Pancreas (tissue), 10 donors: ENCODE results near the gene LLGL2. TPM values are rescaled to one million over a fixed set of nuclear protein-coding genes. Genes with fewer than 3 reads are reported as not detected.

ENCODE experiments used
- ATAC-seq, 4 donors: fragments of 200-7000 bp; cut with Tn5 transposase; one replicate each; pipeline versions ENCODE4 v1.8.0 to v1.9.1; 2020; ENCODE audit warnings: mild to moderate bottlenecking in 4 of 4, moderate library complexity in 4 of 4
- DNase-seq, 6 donors: peaks; one replicate each; pipeline ENCODE4 v3.0.0-alpha.2; 2020
- FAIRE-seq: peaks from 2 replicates; lab custom pipeline; 2012; peaks lifted over from hg19 to GRCh38; lab: Jason Lieb, UNC
- H3K27ac ChIP-seq, 4 donors: fragments of 200-600 bp; sonication (generic); 1 replicate in 3 of 4; 2 replicates in 1 of 4; pipeline versions ENCODE4 v1.5.0 to v1.8.0; 2020
- H3K27me3 ChIP-seq, 4 donors: fragments of 200-600 bp; one replicate each; pipeline ENCODE4 v1.8.0; 2021
- H3K36me3 ChIP-seq, 3 donors: fragments of 200-600 bp; sonication (generic) in 1 of 3; one replicate each; pipeline versions ENCODE4 v1.5.0 to v1.8.0; 2020 to 2021
- H3K4me1 ChIP-seq, 3 donors: fragments of 200-600 bp; one replicate each; pipeline ENCODE4 v1.8.0; 2021
- H3K4me3 ChIP-seq, 4 donors: fragments of 200-600 bp; sonication (generic) in 2 of 4; one replicate each; pipeline versions ENCODE4 v1.5.0 to v1.8.0; 2020 to 2021
- H3K9me3 ChIP-seq, 4 donors: fragments of 200-600 bp; one replicate each; pipeline ENCODE4 v1.8.0; 2021
- WGBS, 2 donors: extraction: QIAGEN DNeasy Blood & Tissue Kit; methylation state at CpG; one replicate each; pipeline ENCODE4 v1.1.7; 2013; 5-methylcytosine and 5-hydroxymethylcytosine counted together
- intact Hi-C, 3 donors: fragments of 100-400 bp; cut with DNase I; formaldehyde crosslinking; loops; one replicate each; pipeline versions ENCODE4 v1.11.1 to v1.14.2; 2022
- polyA plus RNA-seq, 2 donors: library from polyadenylated mRNA; stranded (reverse); fragments of 200-250 nt; gene quantifications; one replicate each; pipeline ENCODE4 v1.2.3, GENCODE V29; 2013
- total RNA-seq, 6 donors: library from RNA; stranded (reverse); fragmentation: NEBNext Ultra II Directional in 4 of 6; extraction: Animal tissue kit (Norgen Biotek cat#: 25700) in 4 of 6; gene quantifications; one replicate each; pipeline versions ENCODE4 v1.2.1 to v1.2.4, GENCODE V29; 2021 to 2023
- TF ChIP-seq, protein P1 (sequence below), 4 donors: fragments of 200-600 bp; sonication (generic) in 3 of 4; IDR thresholded peaks; one replicate each; pipeline versions ENCODE4 v1.5.0 to v1.8.0; 2021; ENCODE audit warnings: antibody characterized with exemption in 4 of 4
- donor health status: healthy with polysubstance abuse.
- donor health status: DM: no; HTN: no; CAD: no; lungs with moderate emphysema.
- donor health status: DM: no; HTN: no; CAD: no.
- donor health status: control.
- donor health status: control.
- donor health status: Bipolar disorder and iron deficiency.
- donor health status: DM: yes; HTN: yes; CAD: no.
- donor health status: DM: no; HTN: no; CAD: no.
- donor health status: DM: no; HTN: no; CAD: no.
- donor health status: DM: yes; HTN: yes; CAD: no.

LLGL2 gene
- total and polyA plus RNA-seq, 8 donors, result 87.8 to 296 (median 112) TPM

DNA sequence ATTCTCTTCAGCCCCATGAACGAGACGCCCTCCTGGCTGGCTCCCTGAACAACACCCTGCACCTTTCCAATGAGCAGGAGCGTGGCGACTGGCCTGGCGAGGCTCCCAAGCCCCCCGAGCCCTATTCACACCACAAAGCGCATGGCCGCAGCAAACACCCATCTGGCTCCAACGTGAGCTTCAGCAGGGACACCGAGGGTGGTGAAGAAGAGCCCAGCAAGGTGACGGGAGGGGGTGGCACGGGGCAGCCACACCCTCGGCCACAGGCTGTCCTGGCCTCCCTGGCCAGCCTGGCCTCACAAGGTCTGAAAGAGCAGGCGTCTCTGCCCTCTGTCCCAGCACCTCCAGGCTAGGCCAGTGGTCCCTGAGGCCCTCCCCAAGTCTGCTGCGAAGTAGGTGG is 33.8 kb upstream of the LLGL2 start:
- peaks cover 0 to 12% (median 5%) of the 10 kb centered on the region in 3 donors for H3K36me3 ChIP-seq
- intact Hi-C loops, result no loop called here

DNA sequence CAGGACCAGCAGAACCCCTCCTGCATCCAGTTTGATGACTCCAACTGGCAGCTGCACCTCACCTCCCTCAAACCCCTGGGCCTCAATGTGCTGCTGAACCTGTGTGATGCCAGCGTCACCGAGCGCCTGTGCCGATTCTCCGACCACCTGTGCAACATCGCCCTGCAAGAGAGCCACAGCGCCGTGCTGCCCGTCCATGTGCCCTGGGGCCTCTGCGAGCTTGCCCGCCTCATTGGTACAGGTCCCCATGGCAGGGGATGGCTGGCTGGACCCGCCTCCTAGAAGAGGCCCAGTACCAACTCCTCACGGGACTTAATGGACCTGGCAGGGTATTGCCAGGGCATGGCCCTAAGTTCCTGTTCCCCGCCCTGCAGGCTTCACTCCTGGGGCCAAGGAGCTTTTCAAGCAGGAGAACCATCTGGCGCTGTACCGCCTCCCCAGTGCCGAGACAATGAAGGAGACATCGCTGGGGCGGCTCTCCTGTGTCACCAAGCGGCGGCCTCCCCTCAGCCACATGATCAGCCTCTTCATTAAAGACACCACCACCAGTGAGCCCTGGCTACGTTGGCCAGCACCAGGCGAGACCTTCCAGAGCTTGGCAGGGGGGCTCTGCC is 32.8 kb upstream of the LLGL2 start:
- intact Hi-C loops, result no loop called here
- FAIRE-seq, result no peak
- H3K4me3 ChIP-seq, result no peak overlapping the region
- H3K27me3 ChIP-seq, result no peaks in the 10 kb centered on the region
- H3K27ac ChIP-seq, result no peak overlapping the region
- H3K4me1 ChIP-seq, result peaks cover 0 to 11% (median 0%) of the 10 kb centered on the region in 3 donors
- TF ChIP-seq, protein P1, sequence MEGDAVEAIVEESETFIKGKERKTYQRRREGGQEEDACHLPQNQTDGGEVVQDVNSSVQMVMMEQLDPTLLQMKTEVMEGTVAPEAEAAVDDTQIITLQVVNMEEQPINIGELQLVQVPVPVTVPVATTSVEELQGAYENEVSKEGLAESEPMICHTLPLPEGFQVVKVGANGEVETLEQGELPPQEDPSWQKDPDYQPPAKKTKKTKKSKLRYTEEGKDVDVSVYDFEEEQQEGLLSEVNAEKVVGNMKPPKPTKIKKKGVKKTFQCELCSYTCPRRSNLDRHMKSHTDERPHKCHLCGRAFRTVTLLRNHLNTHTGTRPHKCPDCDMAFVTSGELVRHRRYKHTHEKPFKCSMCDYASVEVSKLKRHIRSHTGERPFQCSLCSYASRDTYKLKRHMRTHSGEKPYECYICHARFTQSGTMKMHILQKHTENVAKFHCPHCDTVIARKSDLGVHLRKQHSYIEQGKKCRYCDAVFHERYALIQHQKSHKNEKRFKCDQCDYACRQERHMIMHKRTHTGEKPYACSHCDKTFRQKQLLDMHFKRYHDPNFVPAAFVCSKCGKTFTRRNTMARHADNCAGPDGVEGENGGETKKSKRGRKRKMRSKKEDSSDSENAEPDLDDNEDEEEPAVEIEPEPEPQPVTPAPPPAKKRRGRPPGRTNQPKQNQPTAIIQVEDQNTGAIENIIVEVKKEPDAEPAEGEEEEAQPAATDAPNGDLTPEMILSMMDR (IDR thresholded peaks at IDR 0.05), result no peak
- ATAC-seq, result no peak
- DNase-seq, result peak in 1 of 6 donors; percentile 62
- WGBS, 2 donors, result 89 to 93% methylated on average over 23 of the region's 23 CpGs
- H3K36me3 ChIP-seq, result peaks cover 0 to 12% (median 5%) of the 10 kb centered on the region in 3 donors
- no peaks in the 10 kb centered on the region for H3K9me3 ChIP-seq

More for the DNA sequence above, 33.8 kb upstream of the LLGL2 start:
- TF ChIP-seq, protein P1 (IDR thresholded peaks at IDR 0.05), result no peak
- Histone ChIP-seq H3K27ac (no peak overlapping the region), H3K27me3 (no peaks in the 10 kb centered on the region), H3K4me1 (peaks cover 0 to 11% (median 0%) of the 10 kb centered on the region in 3 donors), H3K4me3 (no peak overlapping the region), H3K9me3 (no peaks in the 10 kb centered on the region)
- no peak for ATAC-seq
- DNase-seq, result no peak
- FAIRE-seq, result no peak
- 91 to 93% methylated on average over 15 of the region's 15 CpGs for WGBS, 2 donors

DNA sequence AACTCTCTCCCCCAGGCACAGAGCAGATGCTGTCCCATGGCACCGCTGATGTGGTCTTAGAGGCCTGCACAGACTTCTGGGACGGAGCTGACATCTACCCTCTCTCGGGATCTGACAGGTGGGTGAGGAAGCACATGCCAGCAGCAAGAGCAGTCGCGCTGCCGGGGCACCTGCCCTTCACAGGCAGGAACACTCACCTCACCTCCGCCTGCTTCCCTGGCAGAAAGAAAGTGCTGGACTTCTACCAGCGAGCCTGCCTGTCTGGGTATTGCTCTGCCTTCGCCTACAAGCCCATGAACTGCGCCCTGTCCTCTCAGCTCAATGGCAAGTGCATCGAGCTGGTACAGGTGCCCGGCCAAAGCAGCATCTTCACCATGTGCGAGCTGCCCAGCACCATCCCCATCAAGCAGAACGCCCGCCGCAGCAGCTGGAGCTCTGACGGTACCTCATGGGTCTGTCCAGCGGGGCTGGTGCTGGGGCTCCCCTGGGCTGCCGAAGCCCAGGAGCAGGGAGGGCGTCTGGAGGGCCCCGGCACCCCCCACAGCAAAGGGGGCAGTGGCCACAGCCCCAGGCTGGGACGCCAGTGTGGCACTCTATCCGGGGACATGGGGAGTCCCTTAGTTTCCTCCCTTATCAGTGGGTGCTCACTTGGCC is 31.9 kb upstream of the LLGL2 start:
- Histone ChIP-seq H3K4me3 (no peak overlapping the region), H3K4me1 (peaks cover 0 to 11% (median 0%) of the 10 kb centered on the region in 3 donors), H3K36me3 (peaks cover 0 to 12% (median 5%) of the 10 kb centered on the region in 3 donors), H3K27ac (no peak overlapping the region), H3K9me3 (no peaks in the 10 kb centered on the region), H3K27me3 (no peaks in the 10 kb centered on the region)
- TF ChIP-seq, protein P1 (IDR thresholded peaks at IDR 0.05), result no peak
- WGBS, 2 donors, result 94 to 95% methylated on average over 23 of the region's 23 CpGs
- no peak for DNase-seq
- FAIRE-seq, result no peak
- intact Hi-C loops, result no loop called here
- no peak for ATAC-seq

DNA sequence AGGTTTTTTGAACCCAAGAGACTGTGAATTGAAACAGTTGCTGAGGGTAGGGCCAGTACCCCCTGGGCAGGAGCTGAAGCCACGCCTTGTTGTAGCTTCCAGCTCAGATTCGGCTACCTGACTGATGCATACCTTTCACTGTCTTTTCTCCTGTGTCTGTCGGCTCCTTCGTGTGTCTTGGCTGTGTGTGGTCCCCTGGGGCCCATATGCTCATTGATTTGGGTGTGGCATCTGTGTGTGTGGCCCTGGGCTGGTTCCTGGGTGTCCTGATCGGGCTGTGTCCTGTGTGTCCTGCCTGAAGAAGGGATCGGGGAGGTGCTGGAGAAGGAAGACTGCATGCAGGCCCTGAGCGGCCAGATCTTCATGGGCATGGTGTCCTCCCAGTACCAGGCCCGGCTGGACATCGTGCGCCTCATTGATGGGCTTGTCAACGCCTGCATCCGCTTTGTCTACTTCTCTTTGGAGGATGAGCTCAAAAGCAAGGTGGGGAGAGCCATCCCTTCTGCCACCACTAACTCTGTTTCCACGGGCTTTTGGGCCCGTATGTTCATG is 31.1 kb upstream of the LLGL2 start:
- Histone ChIP-seq H3K4me1 (peaks cover 0 to 11% (median 0%) of the 10 kb centered on the region in 3 donors), H3K4me3 (no peak overlapping the region), H3K27me3 (no peaks in the 10 kb centered on the region), H3K9me3 (no peaks in the 10 kb centered on the region), H3K36me3 (peaks cover 0 to 12% (median 5%) of the 10 kb centered on the region in 3 donors), H3K27ac (no peak overlapping the region)
- ATAC-seq (no peak), FAIRE-seq (no peak), DNase-seq (no peak)
- intact Hi-C loops, result no loop called here
- TF ChIP-seq, protein P1 (IDR thresholded peaks at IDR 0.05), result no peak
- 90% methylated on average over 14 of the region's 14 CpGs for WGBS, 2 donors
